Left lung (tissue), 10 donors: ENCODE measurements around the gene DGKD. TPM values are rescaled to one million over a fixed set of nuclear protein-coding genes. Genes with fewer than 3 reads are reported as not detected.
A peak's percentile ranks its signal among the peaks of the same experiment; 100 is the strongest.

Experiments used
- ATAC-seq: fragments of 200-7000 bp; cut with Tn5 transposase; one replicate; pipeline ENCODE4 v1.9.1; 2020; ENCODE audit warnings: moderate library complexity
- DNase-seq, 4 donors: peaks; one replicate each; pipeline ENCODE4 v3.0.0-alpha.2; 2013 to 2020
- H3K27ac ChIP-seq, 2 donors: fragments of 200-600 bp; sonication (generic) in 1 of 2; one replicate each; pipeline versions ENCODE4 v1.5.0 to v1.8.0; 2020 to 2021
- H3K27me3 ChIP-seq, 2 donors: fragments of 200-600 bp; sonication (generic) in 1 of 2; one replicate each; pipeline versions ENCODE4 v1.5.0 to v1.8.0; 2020 to 2021
- H3K36me3 ChIP-seq, 2 donors: fragments of 200-600 bp; sonication (generic) in 1 of 2; one replicate each; pipeline versions ENCODE4 v1.5.0 to v1.8.0; 2020 to 2021
- H3K4me1 ChIP-seq, 2 donors: fragments of 200-600 bp; one replicate each; pipeline ENCODE4 v1.8.0; 2021
- H3K4me3 ChIP-seq, 2 donors: fragments of 200-600 bp; sonication (generic) in 1 of 2; one replicate each; pipeline versions ENCODE4 v1.5.0 to v1.8.0; 2020 to 2021; ENCODE audit warnings: mild to moderate bottlenecking in 1 of 2
- H3K9me3 ChIP-seq, 2 donors: fragments of 200-600 bp; sonication (generic) in 1 of 2; one replicate each; pipeline versions ENCODE4 v1.5.0 to v1.8.0; 2020 to 2021
- intact Hi-C, 2 donors: fragments of 100-400 bp; cut with DNase I; formaldehyde crosslinking; loops; one replicate each; pipeline versions ENCODE4 v1.11.2 to v1.14.2; 2022
- polyA plus RNA-seq, 6 donors: library from polyadenylated mRNA; unstranded; fragments of 120-200 nt; gene quantifications; one replicate each; pipeline ENCODE4 v1.2.1, GENCODE V29; 2013; ENCODE audit not compliant: insufficient read length in 6 of 6
- total RNA-seq, 2 donors: library from RNA; stranded (reverse); fragmentation: NEBNext Ultra II Directional; extraction: Animal tissue kit (Norgen Biotek cat#: 25700); gene quantifications; one replicate each; pipeline ENCODE4 v1.2.1, GENCODE V29; 2021
- TF ChIP-seq, protein P1 (sequence below), 2 donors: fragments of 200-600 bp; sonication (generic) in 1 of 2; IDR thresholded peaks; one replicate each; pipeline versions ENCODE4 v1.5.0 to v1.8.0; 2021; ENCODE audit warnings: antibody characterized with exemption in 2 of 2
- donor health status: DM: no; HTN: yes; CAD: no.
- donor health status: DM: no; HTN: no; CAD: no.

DGKD gene
- total and polyA plus RNA-seq, 8 donors = 22.9 to 98.0 (median 32.6) TPM

DNA sequence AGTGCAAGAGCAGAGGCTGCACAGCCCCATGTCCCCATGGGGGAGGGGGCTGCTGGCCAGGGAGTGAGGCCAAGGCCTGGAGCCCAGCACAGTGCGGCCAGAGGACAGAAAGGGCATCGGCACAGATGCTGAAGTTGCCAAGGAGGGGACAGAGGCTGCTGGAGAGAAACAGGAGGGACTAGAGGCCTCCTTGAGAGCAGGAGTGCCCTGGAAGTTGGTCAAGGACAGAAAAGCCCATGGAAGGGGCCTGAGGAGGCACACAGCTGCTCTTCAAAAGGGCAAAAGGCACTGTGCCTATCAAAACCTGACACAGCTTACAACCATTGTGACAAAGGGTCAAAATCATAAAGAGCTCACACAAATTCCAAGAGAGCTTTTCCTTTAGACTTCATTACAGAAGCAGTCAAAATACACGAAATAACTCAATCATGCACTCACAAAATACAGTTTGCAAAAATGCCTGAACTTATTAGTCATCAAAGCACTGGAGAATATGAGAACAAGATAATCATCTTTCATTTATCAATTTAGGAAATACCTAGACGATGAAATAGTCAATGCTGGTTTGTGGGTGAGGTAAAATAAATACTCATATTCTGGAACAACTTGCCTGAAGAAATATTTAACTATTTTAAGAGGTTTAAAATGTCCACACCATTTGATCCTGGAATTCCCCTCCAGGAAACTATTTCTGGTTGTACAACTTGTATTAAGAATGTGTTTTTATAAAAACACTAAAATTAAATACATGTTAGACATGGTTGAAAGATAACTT lies 132.7 kb downstream of the DGKD start:
- peak; percentile 57 for ATAC-seq
- no peaks in the 10 kb centered on the region for H3K27me3 ChIP-seq
- H3K4me1 ChIP-seq = peaks cover 19 to 21% of the 10 kb centered on the region in 2 donors
- H3K4me3 ChIP-seq = no peak overlapping the region
- H3K27ac ChIP-seq = peak overlapping the region; percentile 64 to 83
- no peak for DNase-seq
- intact Hi-C loops = no loop called here
- TF ChIP-seq, protein P1, sequence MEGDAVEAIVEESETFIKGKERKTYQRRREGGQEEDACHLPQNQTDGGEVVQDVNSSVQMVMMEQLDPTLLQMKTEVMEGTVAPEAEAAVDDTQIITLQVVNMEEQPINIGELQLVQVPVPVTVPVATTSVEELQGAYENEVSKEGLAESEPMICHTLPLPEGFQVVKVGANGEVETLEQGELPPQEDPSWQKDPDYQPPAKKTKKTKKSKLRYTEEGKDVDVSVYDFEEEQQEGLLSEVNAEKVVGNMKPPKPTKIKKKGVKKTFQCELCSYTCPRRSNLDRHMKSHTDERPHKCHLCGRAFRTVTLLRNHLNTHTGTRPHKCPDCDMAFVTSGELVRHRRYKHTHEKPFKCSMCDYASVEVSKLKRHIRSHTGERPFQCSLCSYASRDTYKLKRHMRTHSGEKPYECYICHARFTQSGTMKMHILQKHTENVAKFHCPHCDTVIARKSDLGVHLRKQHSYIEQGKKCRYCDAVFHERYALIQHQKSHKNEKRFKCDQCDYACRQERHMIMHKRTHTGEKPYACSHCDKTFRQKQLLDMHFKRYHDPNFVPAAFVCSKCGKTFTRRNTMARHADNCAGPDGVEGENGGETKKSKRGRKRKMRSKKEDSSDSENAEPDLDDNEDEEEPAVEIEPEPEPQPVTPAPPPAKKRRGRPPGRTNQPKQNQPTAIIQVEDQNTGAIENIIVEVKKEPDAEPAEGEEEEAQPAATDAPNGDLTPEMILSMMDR (IDR thresholded peaks at IDR 0.05) = no peak
- no peaks in the 10 kb centered on the region for H3K9me3 ChIP-seq
- peaks cover 0 to 51% of the 10 kb centered on the region in 2 donors for H3K36me3 ChIP-seq

DNA sequence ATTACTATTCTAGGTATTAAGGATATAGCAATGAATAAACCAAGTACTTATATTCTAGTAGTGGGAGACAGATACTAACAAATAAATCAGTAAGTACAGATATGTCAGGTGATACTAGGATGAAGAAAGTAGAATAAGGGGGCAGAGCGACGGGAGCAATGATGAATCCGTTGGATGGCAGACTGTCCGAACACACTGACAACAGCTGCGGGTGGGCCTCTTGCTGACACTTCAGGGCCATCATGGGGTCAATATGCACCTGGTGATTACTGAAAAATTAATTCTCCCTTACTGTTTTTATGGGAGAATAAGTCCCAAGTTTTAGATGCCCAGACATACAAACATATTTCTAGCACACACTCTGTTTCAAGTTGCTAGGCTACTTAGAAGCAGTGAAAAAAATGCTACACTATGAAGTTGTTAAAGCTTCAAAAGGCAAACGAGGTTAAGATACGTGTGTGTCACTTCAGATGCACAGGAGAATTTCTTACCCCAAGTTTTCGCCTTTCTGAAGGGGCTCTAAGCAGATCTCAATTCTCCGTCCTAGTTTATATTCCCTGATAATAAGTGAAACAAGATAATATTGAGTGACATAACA lies 133.6 kb downstream of the DGKD start:
- Histone ChIP-seq H3K4me3 (no peak overlapping the region), H3K36me3 (peaks cover 0 to 49% of the 10 kb centered on the region in 2 donors), H3K27ac (peak overlapping the region; percentile 42 to 74), H3K4me1 (peaks cover 19 to 20% of the 10 kb centered on the region in 2 donors), H3K9me3 (no peaks in the 10 kb centered on the region), H3K27me3 (no peaks in the 10 kb centered on the region)
- TF ChIP-seq, protein P1 (IDR thresholded peaks at IDR 0.05) = no peak
- intact Hi-C loops = no loop called here
- ATAC-seq = peak; percentile 49
- no peak for DNase-seq

DNA sequence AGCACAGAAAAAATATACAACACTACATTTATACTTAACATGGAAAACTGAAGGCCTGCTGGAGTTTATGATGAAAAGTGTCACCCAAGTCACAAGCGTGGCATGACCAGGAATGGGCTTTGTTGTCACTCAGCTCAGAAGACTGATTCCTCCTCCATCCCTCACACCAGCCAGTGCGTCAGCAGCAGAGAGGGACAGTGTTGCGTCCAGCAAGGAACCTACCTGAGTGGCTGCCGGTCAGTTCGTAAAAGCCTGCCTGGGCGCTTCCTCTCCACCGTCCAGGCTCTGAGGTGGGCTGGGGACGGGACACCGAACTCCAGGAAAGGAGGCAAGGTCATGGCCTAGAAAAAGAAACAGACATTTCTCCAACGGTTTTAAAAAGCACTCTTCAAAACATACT lies 134.8 kb downstream of the DGKD start:
- no peak for ATAC-seq
- H3K9me3 ChIP-seq = no peaks in the 10 kb centered on the region
- DNase-seq = no peak
- TF ChIP-seq, protein P1 (IDR thresholded peaks at IDR 0.05) = no peak
- no peak overlapping the region for H3K4me3 ChIP-seq
- intact Hi-C loops = no loop called here
- H3K36me3 ChIP-seq = peaks cover 0 to 45% of the 10 kb centered on the region in 2 donors
- peaks cover 19 to 20% of the 10 kb centered on the region in 2 donors for H3K4me1 ChIP-seq
- H3K27me3 ChIP-seq = no peaks in the 10 kb centered on the region
- peak overlapping the region; percentile 42 to 74 for H3K27ac ChIP-seq

DNA sequence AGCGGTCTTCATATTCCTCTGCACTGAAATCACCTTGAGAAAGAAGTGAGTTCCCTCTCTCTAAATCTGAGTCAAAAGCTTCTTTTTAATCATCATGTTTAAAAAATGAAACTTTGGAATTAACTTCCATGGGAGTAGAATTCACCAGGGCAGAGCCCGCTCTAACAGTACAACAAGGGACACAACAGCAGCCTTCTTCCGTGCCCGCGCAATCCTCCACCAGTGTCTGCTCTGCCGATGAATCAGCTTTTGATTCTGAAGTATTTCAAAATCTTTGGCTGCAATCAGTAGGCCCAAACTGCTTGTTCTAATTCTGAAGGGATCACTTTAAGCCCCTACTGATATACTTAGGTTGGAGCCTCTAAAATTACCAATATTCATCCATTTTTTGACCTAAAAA lies 135.4 kb downstream of the DGKD start:
- TF ChIP-seq, protein P1 (IDR thresholded peaks at IDR 0.05) = no peak
- Histone ChIP-seq H3K27ac (peak overlapping the region in 1 of 2 donors; percentile 74), H3K27me3 (no peaks in the 10 kb centered on the region), H3K36me3 (peaks cover 0 to 41% of the 10 kb centered on the region in 2 donors), H3K4me1 (peaks cover 19 to 20% of the 10 kb centered on the region in 2 donors), H3K9me3 (no peaks in the 10 kb centered on the region), H3K4me3 (no peak overlapping the region)
- no peak for DNase-seq
- no peak for ATAC-seq
- intact Hi-C loops = no loop called here

DNA sequence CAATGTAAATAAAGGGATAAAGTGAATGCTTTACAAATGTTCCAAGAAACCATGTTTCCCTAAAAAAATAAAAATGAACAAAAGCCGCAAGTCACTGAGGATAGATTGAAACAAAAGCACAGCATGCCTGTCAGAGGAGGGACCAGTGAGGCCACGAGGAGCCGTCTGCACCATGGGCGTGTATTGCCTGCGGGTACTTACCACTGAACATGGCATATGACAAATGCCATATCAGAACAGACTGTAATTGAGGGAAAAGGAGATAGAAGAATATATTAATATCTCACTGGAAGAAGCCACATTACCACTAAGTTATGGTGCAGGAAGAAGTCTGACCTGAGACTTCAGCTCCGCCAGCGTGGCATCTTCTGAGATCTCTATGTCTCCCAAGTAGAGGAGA lies 136.5 kb downstream of the DGKD start:
- H3K27ac ChIP-seq = no peak overlapping the region
- H3K9me3 ChIP-seq = no peaks in the 10 kb centered on the region
- DNase-seq = no peak
- ATAC-seq = no peak
- peaks cover 0 to 37% of the 10 kb centered on the region in 2 donors for H3K36me3 ChIP-seq
- peaks cover 17 to 20% of the 10 kb centered on the region in 2 donors for H3K4me1 ChIP-seq
- H3K27me3 ChIP-seq = no peaks in the 10 kb centered on the region
- no peak overlapping the region for H3K4me3 ChIP-seq
- intact Hi-C loops = no loop called here
- TF ChIP-seq, protein P1 (IDR thresholded peaks at IDR 0.05) = no peak
